Measurements from ENCODE around the gene CD180. TPM values are rescaled to one million over a fixed set of nuclear protein-coding genes. Genes with fewer than 3 reads are reported as not detected.

Gene CD180
- total RNA-seq, 2 donors from 2014 or later = 0.81 to 0.85 TPM

DNA sequence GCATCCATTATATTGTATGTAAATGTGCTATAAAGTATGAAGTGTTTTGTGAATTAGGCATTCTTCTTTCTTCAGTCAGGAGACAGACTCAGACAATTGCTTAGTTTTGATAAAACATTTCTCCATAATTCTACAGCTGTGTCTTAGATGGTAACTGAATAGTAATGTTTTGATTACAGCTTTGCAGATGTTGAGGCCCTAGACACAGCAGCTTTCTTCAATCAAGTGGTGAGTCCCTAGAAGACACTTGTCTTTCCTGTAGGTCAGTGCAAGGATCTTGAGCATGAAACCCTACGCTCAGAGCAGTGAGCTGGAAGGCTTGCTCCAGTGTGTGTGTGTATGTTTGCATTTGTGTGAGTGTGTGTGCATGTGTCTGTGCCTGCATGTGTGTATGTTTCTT, 46.8 kb upstream of the CD180 start:
- Histone ChIP-seq H3K36me3 (no peaks in the 10 kb centered on the region), H3K27ac (no peak overlapping the region), H3K4me3 (no peak overlapping the region), H3K4me1 (ENCODE audit: control insufficient read depth in 1 of 2, low read depth in 2 of 2) (peaks cover 7 to 17% of the 10 kb centered on the region in 2 donors), H3K9me3 (no peaks in the 10 kb centered on the region), H3K27me3 (replicated peaks; ENCODE audit: insufficient read depth) (no peaks in the 10 kb centered on the region)
- TF ChIP-seq, protein P1, sequence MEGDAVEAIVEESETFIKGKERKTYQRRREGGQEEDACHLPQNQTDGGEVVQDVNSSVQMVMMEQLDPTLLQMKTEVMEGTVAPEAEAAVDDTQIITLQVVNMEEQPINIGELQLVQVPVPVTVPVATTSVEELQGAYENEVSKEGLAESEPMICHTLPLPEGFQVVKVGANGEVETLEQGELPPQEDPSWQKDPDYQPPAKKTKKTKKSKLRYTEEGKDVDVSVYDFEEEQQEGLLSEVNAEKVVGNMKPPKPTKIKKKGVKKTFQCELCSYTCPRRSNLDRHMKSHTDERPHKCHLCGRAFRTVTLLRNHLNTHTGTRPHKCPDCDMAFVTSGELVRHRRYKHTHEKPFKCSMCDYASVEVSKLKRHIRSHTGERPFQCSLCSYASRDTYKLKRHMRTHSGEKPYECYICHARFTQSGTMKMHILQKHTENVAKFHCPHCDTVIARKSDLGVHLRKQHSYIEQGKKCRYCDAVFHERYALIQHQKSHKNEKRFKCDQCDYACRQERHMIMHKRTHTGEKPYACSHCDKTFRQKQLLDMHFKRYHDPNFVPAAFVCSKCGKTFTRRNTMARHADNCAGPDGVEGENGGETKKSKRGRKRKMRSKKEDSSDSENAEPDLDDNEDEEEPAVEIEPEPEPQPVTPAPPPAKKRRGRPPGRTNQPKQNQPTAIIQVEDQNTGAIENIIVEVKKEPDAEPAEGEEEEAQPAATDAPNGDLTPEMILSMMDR (IDR thresholded peaks at IDR 0.05) = no peak
- no peak for DNase-seq (ENCODE audit: low spot score)
- no peak for ATAC-seq (ENCODE audit: insufficient number of reproducible peaks, low FRiP score, low read depth)

DNA sequence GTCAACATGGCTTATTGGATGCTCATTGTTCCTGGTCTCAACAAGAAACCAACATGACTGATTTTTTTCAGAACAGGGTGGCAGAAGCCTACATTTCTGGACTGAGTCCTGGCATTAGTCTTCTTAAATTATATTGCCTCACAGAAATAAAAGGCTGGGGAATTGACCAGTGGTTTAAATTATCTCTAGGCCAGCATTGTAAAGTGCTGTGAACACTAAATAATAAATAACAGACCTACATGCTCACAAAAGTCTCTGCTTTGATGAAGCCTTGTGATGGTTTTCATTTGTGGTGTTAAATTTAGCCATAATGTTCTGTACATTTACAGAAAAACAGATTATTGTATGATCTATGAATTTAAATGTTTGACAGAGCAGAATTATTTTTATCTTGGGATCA, 44.7 kb upstream of the CD180 start:
- peaks cover 0 to 2% of the 10 kb centered on the region in 2 donors for H3K4me1 ChIP-seq (ENCODE audit: control insufficient read depth in 1 of 2, low read depth in 2 of 2)
- H3K27ac ChIP-seq = no peak overlapping the region
- no peaks in the 10 kb centered on the region for H3K27me3 ChIP-seq (replicated peaks; ENCODE audit: insufficient read depth)
- ATAC-seq (ENCODE audit: insufficient number of reproducible peaks, low FRiP score, low read depth) (no peak), DNase-seq (ENCODE audit: low spot score) (no peak)
- H3K36me3 ChIP-seq = no peaks in the 10 kb centered on the region
- TF ChIP-seq, protein P1 (IDR thresholded peaks at IDR 0.05) = no peak
- H3K4me3 ChIP-seq = no peak overlapping the region
- H3K9me3 ChIP-seq = no peaks in the 10 kb centered on the region

DNA sequence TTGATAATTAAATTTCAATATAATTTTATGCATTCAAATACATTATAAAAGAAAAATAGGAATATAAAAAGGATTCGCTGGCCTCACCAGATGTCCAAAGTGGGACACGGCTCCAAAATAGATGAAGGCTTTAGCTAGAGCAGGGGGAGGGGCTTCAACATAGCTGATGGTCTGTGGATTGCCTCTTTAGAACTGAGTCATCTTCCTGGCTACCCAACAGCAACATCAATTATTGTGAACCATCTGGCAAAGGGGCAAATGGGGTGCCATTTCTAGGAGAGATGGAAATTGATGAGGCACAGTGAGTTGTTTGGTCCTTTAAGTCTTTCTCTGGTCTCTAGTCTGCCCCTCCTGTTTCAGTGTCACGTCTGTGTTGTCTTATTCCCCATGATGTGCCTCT, 44.2 kb upstream of the CD180 start:
- H3K4me3 ChIP-seq = no peak overlapping the region
- no peaks in the 10 kb centered on the region for H3K4me1 ChIP-seq (ENCODE audit: control insufficient read depth in 1 of 2, low read depth in 2 of 2)
- H3K27ac ChIP-seq = no peak overlapping the region
- no peaks in the 10 kb centered on the region for H3K9me3 ChIP-seq
- TF ChIP-seq, protein P1 (IDR thresholded peaks at IDR 0.05) = no peak
- DNase-seq (ENCODE audit: low spot score) (no peak), ATAC-seq (ENCODE audit: insufficient number of reproducible peaks, low FRiP score, low read depth) (no peak)
- no peaks in the 10 kb centered on the region for H3K27me3 ChIP-seq (replicated peaks; ENCODE audit: insufficient read depth)
- H3K36me3 ChIP-seq = no peaks in the 10 kb centered on the region

DNA sequence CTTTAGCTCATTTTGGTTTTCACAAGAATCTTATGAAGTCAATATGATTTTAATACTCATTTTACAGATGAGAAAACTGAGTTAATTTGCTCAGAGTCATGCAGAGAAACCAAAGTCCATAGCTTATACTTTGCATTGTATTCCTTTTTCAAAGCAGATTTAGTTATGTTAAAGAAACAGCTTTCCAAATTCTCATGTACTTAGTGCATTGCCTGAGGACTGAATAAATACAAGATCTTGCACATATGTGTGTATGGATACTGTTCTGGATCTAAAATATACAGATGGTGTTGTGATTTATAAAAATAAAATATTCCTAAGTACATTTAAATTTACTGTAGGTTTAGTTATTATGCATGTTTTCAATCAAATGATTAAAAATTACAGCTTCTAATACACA, 43.5 kb upstream of the CD180 start:
- TF ChIP-seq, protein P1 (IDR thresholded peaks at IDR 0.05) = no peak
- Histone ChIP-seq H3K27ac (no peak overlapping the region), H3K4me3 (no peak overlapping the region), H3K9me3 (no peaks in the 10 kb centered on the region), H3K36me3 (no peaks in the 10 kb centered on the region), H3K27me3 (replicated peaks; ENCODE audit: insufficient read depth) (no peaks in the 10 kb centered on the region), H3K4me1 (ENCODE audit: control insufficient read depth in 1 of 2, low read depth in 2 of 2) (peaks cover 0 to under 1% of the 10 kb centered on the region in 2 donors)
- DNase-seq (ENCODE audit: low spot score) (no peak), ATAC-seq (ENCODE audit: insufficient number of reproducible peaks, low FRiP score, low read depth) (no peak)

DNA sequence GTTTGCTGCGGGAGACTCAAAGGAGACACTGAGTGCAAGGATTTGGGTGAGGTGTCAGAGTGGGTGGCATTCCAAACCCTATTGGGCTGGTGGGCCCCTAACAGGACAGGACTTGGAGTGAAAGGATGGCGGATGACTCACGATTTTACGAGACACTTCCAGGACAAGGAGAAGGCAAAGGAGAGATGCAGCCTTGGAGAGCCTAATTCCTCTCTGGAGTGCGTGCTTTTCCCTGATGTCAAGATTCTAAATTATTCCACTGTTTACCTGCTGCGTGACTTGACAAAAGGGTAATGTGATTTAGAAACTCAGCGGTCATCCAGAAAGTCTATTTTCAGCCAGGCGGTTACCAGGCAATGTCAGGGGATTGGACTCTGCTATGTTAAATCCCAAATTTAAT, 41.6 kb upstream of the CD180 start:
- Histone ChIP-seq H3K27me3 (replicated peaks; ENCODE audit: insufficient read depth) (no peaks in the 10 kb centered on the region), H3K4me1 (ENCODE audit: control insufficient read depth in 1 of 2, low read depth in 2 of 2) (peaks cover 0 to 8% of the 10 kb centered on the region in 2 donors), H3K4me3 (no peak overlapping the region), H3K36me3 (no peaks in the 10 kb centered on the region), H3K9me3 (no peaks in the 10 kb centered on the region), H3K27ac (no peak overlapping the region)
- ATAC-seq (ENCODE audit: insufficient number of reproducible peaks, low FRiP score, low read depth) (no peak), DNase-seq (ENCODE audit: low spot score) (no peak)
- TF ChIP-seq, protein P1 (IDR thresholded peaks at IDR 0.05) = no peak

Data from thoracic aorta (tissue), 2 donors.